ENCODE data around the gene SLC6A6. TPM values are rescaled to one million over a fixed set of nuclear protein-coding genes. Genes with fewer than 3 reads are reported as not detected.

The SLC6A6 gene
- total and polyA plus RNA-seq, 8 donors = 3.0 to 36.7 (median 19.7) TPM

- TF ChIP-seq POLR2AphosphoS5 (IDR thresholded peaks at IDR 0.05) = peak; percentile 72 to 92 (median 73)
- peak in 3 of 7 experiments; percentile 24 to 30 (median 27) for TF ChIP-seq CTCF (IDR thresholded peaks at IDR 0.05)
- TF ChIP-seq EP300 (IDR thresholded peaks at IDR 0.05) = no peak
- no peaks in the 10 kb centered on the region for H3K27me3 ChIP-seq
- peaks cover 17 to 61% (median 35%) of the 10 kb centered on the region in 4 donors for H3K36me3 ChIP-seq
- no peaks in the 10 kb centered on the region for H3K9me3 ChIP-seq
- H3K4me3 ChIP-seq = no peak overlapping the region
- intact Hi-C loops (cut with DNase I; ENCODE audit: low total_unique reads) = loop anchor here (10.0 kb wide), 1 partner anchor 48 kb away; the partner anchor contains the start of gene SLC6A6
- H3K4me1 ChIP-seq = peaks cover 43 to 69% (median 54%) of the 10 kb centered on the region in 4 donors
- 9 to 28% (median 15%) methylated on average over 25 of the region's 25 CpGs for WGBS, 5 donors
- peak overlapping the region; percentile 87 to 92 (median 90) for H3K27ac ChIP-seq
- DNase-seq = peak; percentile 94 to 97
Measured at GRCh38 chr3:14452740-14453710, 50.6 kb downstream of the SLC6A6 start.

GRCh38 chr3:14453876-14454638 lies 51.7 kb downstream of the SLC6A6 start:
- 26 to 42% (median 31%) methylated on average over 18 to 23 of the region's 23 CpGs for WGBS, 5 donors

GRCh38 chr3:14454639-14455310 lies 52.4 kb downstream of the SLC6A6 start:
- Histone ChIP-seq H3K27ac (peak overlapping the region in 4 of 5 donors; percentile 5 to 92 (median 88)), H3K9me3 (no peaks in the 10 kb centered on the region), H3K36me3 (peaks cover 4 to 61% (median 22%) of the 10 kb centered on the region in 4 donors), H3K27me3 (no peaks in the 10 kb centered on the region), H3K4me3 (no peak overlapping the region), H3K4me1 (peaks cover 47 to 81% (median 65%) of the 10 kb centered on the region in 4 donors)
- no peak for DNase-seq
- 51 to 73% (median 63%) methylated on average over 8 of the region's 8 CpGs for WGBS, 5 donors
- intact Hi-C loops (cut with DNase I; ENCODE audit: low total_unique reads) = loop anchor here (10.0 kb wide), 1 partner anchor 50 kb away; the partner anchor contains the start of gene SLC6A6
- no peak for TF ChIP-seq POLR2AphosphoS5 (IDR thresholded peaks at IDR 0.05)
- no peak for TF ChIP-seq POLR2A (IDR thresholded peaks at IDR 0.05)
- TF ChIP-seq CTCF (IDR thresholded peaks at IDR 0.05) = no peak
- no peak for TF ChIP-seq EP300 (IDR thresholded peaks at IDR 0.05)

More at GRCh38 chr3:14453876-14454638, 51.7 kb downstream of the SLC6A6 start:
- TF ChIP-seq POLR2A (IDR thresholded peaks at IDR 0.05) = no peak
- no peak for TF ChIP-seq EP300 (IDR thresholded peaks at IDR 0.05)
- no peak for TF ChIP-seq CTCF (IDR thresholded peaks at IDR 0.05)
- TF ChIP-seq POLR2AphosphoS5 (IDR thresholded peaks at IDR 0.05) = no peak
- Histone ChIP-seq H3K27ac (peak overlapping the region; percentile 87 to 92 (median 90)), H3K36me3 (peaks cover 7 to 61% (median 26%) of the 10 kb centered on the region in 4 donors), H3K4me1 (peaks cover 47 to 77% (median 61%) of the 10 kb centered on the region in 4 donors), H3K27me3 (no peaks in the 10 kb centered on the region), H3K4me3 (no peak overlapping the region), H3K9me3 (no peaks in the 10 kb centered on the region)
- peak in 1 of 2 donors; percentile 39 for DNase-seq
- intact Hi-C loops (cut with DNase I; ENCODE audit: low total_unique reads) = loop anchor here (10.0 kb wide), 1 partner anchor 49 kb away; the partner anchor contains the start of gene SLC6A6

Data from stomach (tissue), 9 donors.